Heart right ventricle (tissue), 16 donors: Measurements from ENCODE around the gene RBM17. TPM values are rescaled to one million over a fixed set of nuclear protein-coding genes. Genes with fewer than 3 reads are reported as not detected.

Experiments
- ATAC-seq, 8 donors: fragments of 200-7000 bp; cut with Tn5 transposase; one replicate each; pipeline ENCODE4 v1.9.1; 2020; ENCODE audit warnings: mild to moderate bottlenecking in 8 of 8, moderate library complexity in 8 of 8, moderate number of reproducible peaks in 1 of 8
- DNase-seq, 2 donors: peaks; one replicate each; pipeline ENCODE4 v3.0.0-alpha.2; 2020
- H3K27ac ChIP-seq, 10 donors: fragments of 200-600 bp; sonication (generic) in 2 of 10; one replicate each; pipeline versions ENCODE4 v1.5.0 to v1.8.0; 2020 to 2022; ENCODE audit warnings: mild to moderate bottlenecking in 3 of 10
- H3K27me3 ChIP-seq, 7 donors: fragments of 200-600 bp; one replicate each; pipeline ENCODE4 v1.8.0; 2021 to 2022; ENCODE audit warnings: mild to moderate bottlenecking in 2 of 7
- H3K36me3 ChIP-seq, 9 donors: fragments of 200-600 bp; sonication (generic) in 1 of 9; one replicate each; pipeline versions ENCODE4 v1.5.0 to v1.8.0; 2020 to 2022; ENCODE audit warnings: mild to moderate bottlenecking in 2 of 9
- H3K4me1 ChIP-seq, 9 donors: fragments of 200-600 bp; sonication (generic) in 1 of 9; one replicate each; pipeline versions ENCODE4 v1.5.0 to v1.8.0; 2020 to 2022; ENCODE audit warnings: mild to moderate bottlenecking in 4 of 9
- H3K4me3 ChIP-seq, 10 donors: fragments of 200-600 bp; sonication (generic) in 2 of 10; one replicate each; pipeline versions ENCODE4 v1.5.0 to v1.8.0; 2020 to 2022; ENCODE audit warnings: mild to moderate bottlenecking in 7 of 10, moderate library complexity in 2 of 10
- H3K9me3 ChIP-seq, 11 donors: fragments of 200-600 bp in 10 of 11; sonication (generic) in 2 of 11; one replicate each; pipeline versions ENCODE4 v1.5.0 to v1.8.0; 2013 to 2022; ENCODE audit warnings: mild to moderate bottlenecking in 2 of 11, control low read depth in 1 of 11, moderate library complexity in 1 of 11
- CTCF ChIP-seq, 9 donors: fragments of 200-600 bp; sonication (generic) in 2 of 9; IDR thresholded peaks; one replicate each; pipeline versions ENCODE4 v1.5.0 to v1.8.0; 2021 to 2022; ENCODE audit warnings: antibody characterized with exemption in 9 of 9, mild to moderate bottlenecking in 5 of 9, moderate library complexity in 1 of 9
- WGBS, 2 donors: extraction: QIAGEN DNeasy Blood & Tissue Kit; methylation state at CpG; one replicate each; pipeline ENCODE4 v1.1.7; 2013; ENCODE audit warnings: inconsistent platforms in 1 of 2; 5-methylcytosine and 5-hydroxymethylcytosine counted together
- intact Hi-C, 10 donors: fragments of 100-400 bp; cut with DNase I; formaldehyde crosslinking; loops; one replicate each; pipeline versions ENCODE4 v1.11.1 to v1.14.2; 2022
- polyA plus RNA-seq, 2 donors: library from polyadenylated mRNA; stranded (reverse); fragments of 200-250 nt; gene quantifications; one replicate each; pipeline ENCODE4 v1.2.3, GENCODE V29; 2013
- total RNA-seq, 10 donors: library from RNA; stranded (reverse); fragmentation: NEBNext Ultra II Directional in 3 of 10; extraction: Animal tissue kit (Norgen Biotek cat#: 25700) in 3 of 10; gene quantifications; one replicate each; pipeline versions ENCODE4 v1.2.1 to v1.2.4, GENCODE V29; 2021 to 2023
- donor health status: Arrhythmogenic right ventricular cardiomyopathy.
- donor health status: ischemic (EF 13 %, LVEDD 7.1; RV severe dilation, severe dysfunction).
- donor health status: healthy with polysubstance abuse.
- donor health status: DM: no; HTN: yes; CAD: no.
- donor health status: DM: no; HTN: no; CAD: no.
- donor health status: ischemic (EF 25% LVEDD 6.9; RV normal size, moderate dysfunction).
- donor health status: ischemic (EF 25% LVEDD 5.7; RV mildly dilated, moderate dysfunction).
- donor health status: healthy.
- donor health status: DM: yes; HTN: yes; CAD: no.
- donor health status: Ischemic cardiomyopathy.
- donor health status: ischemic (EF 35%, LVEDD 5.7; RV mildly dilated, moderate dysfunction).
- donor health status: nonischemic (EF 11% LVEDD 7.7; RV severe dilation, severe dysfunction).
- donor health status: DM: yes; HTN: yes; CAD: no.
- donor health status: PGD.
- donor health status: ischemic (EF 29% LVEDD 5.4; RV normal size, mild dysfunction).
- donor health status: nonischemic (EF 23%, LVEDD 6.1; RV moderate dilation, normal function).

The RBM17 gene
- total and polyA plus RNA-seq, 12 donors = 53.4 to 100 (median 64.0) TPM

GRCh38 chr10:6077071-6077675 lies 11.7 kb upstream of the RBM17 start:
- no peaks in the 10 kb centered on the region for H3K9me3 ChIP-seq
- DNase-seq = no peak
- H3K36me3 ChIP-seq = no peaks in the 10 kb centered on the region
- peaks cover 0 to 7% (median 0%) of the 10 kb centered on the region in 7 donors for H3K27me3 ChIP-seq
- H3K4me1 ChIP-seq = peaks cover 0 to 24% (median 4%) of the 10 kb centered on the region in 9 donors
- no peak overlapping the region for H3K27ac ChIP-seq
- no peak for TF ChIP-seq CTCF (IDR thresholded peaks at IDR 0.05)
- ATAC-seq = no peak
- H3K4me3 ChIP-seq = no peak overlapping the region
- 78 to 87% methylated on average over 12 of the region's 12 CpGs for WGBS, 2 donors
- intact Hi-C loops = no loop called here

GRCh38 chr10:6079044-6079443 lies 9.8 kb upstream of the RBM17 start:
- DNase-seq (no peak), ATAC-seq (no peak)
- intact Hi-C loops = no loop called here
- H3K4me3 ChIP-seq = no peak overlapping the region
- H3K27me3 ChIP-seq = peaks cover 0 to 7% (median 0%) of the 10 kb centered on the region in 7 donors
- WGBS, 2 donors = 83 to 97% methylated on average over 4 of the region's 4 CpGs
- no peaks in the 10 kb centered on the region for H3K9me3 ChIP-seq
- no peaks in the 10 kb centered on the region for H3K36me3 ChIP-seq
- H3K27ac ChIP-seq = no peak overlapping the region
- TF ChIP-seq CTCF (IDR thresholded peaks at IDR 0.05) = no peak
- H3K4me1 ChIP-seq = peaks cover 0 to 26% (median 16%) of the 10 kb centered on the region in 9 donors

- H3K27me3 ChIP-seq = peaks cover 0 to 10% (median 0%) of the 10 kb centered on the region in 7 donors
- no peak for ATAC-seq
- intact Hi-C loops = loop anchor here in 3 of 10 donors (5.0 to 10.0 kb wide), 2 partner anchors 128 to 136 kb away; no protein-coding TSS in a partner anchor
Measured at GRCh38 chr10:6080417-6080973, 8.3 kb upstream of the RBM17 start.

More at GRCh38 chr10:6080417-6080973, 8.3 kb upstream of the RBM17 start:
- no peak for DNase-seq
- Histone ChIP-seq H3K9me3 (no peaks in the 10 kb centered on the region), H3K4me1 (peaks cover 0 to 21% (median 16%) of the 10 kb centered on the region in 9 donors), H3K36me3 (no peaks in the 10 kb centered on the region), H3K27ac (no peak overlapping the region), H3K4me3 (no peak overlapping the region)
- TF ChIP-seq CTCF (IDR thresholded peaks at IDR 0.05) = no peak
- 86 to 88% methylated on average over 4 of the region's 4 CpGs for WGBS, 2 donors
